GM21381 (cell line): ENCODE measurements around the gene TBC1D26.
"Not testable (repeated sequence)": the region's sequence is repeated elsewhere in the genome, so short reads cannot be mapped to it uniquely, and the experiment has no call there.

Experiments
- ATAC-seq: cut with Tn5 transposase; IDR thresholded peaks from one replicate; pipeline ENCODE4 v1.9.1; 2021; ENCODE audit warnings: mild to moderate bottlenecking, moderate library complexity; ENCODE audit not compliant: unreplicated experiment

TBC1D26 gene

DNA sequence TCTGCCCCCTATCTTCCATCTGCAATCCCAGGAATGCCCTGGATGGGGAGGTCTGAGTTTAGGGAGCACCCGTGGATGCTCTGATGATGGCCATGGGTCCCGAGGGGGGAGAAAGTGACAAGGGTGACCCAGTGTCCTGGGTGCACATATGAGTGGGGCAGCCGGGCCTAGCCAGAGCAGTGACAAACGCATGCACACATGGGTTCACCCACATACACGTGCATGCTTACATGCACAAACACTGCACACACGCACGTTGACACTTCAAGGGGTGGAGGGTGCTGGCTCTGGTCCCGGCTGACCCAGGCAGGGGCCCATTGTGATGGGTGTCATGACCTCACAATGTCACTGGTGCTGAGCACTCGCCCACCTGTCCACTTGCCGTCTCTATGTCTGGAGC lies at the start of gene TBC1D26:
Gene TBC1D26, plus strand, starts transcription at position 384 of the 400 bp plus-strand sequence. CDS start 3,066 bp downstream, outside the sequence.
- ATAC-seq = not testable (repeated sequence)

- ATAC-seq = not testable (repeated sequence)
Measured at GRCh38 chr17:15683135-15683534, 48.9 kb upstream of the TBC1D26 start.

DNA sequence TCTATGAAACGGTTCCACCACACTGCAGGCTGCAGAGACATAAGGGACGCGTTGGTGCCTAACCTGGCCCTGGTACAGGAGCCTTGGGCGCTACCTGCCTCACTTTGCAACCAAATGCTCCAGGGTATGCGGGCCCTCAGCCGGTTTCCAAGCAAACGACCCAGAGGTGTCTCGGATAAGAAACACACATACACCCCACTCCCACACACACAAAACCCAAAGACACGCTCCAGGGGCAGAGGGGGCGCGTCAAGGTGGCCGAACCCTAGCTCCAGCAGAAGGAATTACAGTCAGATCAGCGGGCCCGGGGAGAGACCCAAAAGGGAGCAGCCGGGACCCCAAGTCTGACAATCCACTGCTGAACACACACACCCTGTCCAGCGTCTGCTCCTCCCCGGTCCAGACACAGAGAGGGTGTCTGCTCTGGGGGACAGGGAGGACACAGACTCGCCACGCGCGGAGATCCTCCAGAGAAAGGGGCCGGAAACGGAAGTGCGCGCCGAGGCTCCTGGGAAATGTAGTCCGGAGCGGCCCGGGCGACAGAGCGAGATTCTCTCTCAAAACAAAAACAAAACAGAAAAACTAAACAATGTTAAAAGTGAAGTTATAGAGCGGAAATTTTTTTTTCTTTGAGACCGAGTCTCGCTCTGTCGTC lies 48.1 kb upstream of the TBC1D26 start, which contains the start of gene TRIM16:
Gene TRIM16, minus strand, starts transcription at position 488 of the 655 bp plus-strand sequence. CDS start 32,702 bp downstream, outside the sequence.
- ATAC-seq = peak; percentile 88

DNA sequence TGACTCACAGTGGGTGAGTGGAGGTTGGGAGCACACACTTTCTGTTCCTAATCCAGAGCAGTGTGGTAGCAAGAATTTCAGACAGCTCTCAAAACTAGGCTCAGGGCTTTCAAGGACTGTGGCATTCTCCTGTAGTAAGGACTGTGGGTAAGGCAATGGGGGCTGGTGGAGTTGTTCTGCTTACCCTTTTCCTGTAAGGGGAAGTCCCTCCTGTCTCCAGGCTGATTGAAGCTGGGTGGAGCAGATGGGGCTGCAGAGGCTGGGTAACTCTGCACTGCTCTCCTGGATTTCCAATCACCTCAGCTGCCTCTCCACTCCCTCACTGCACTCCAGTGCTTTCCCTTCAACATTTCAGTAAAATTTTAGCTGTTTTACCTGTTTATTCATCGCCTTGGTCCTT lies 44.6 kb upstream of the TBC1D26 start:
- not testable (repeated sequence) for ATAC-seq

GRCh38 chr17:15698967-15699366 lies 33.1 kb upstream of the TBC1D26 start:
- not testable (repeated sequence) for ATAC-seq

GRCh38 chr17:15699413-15699924 lies 32.6 kb upstream of the TBC1D26 start, which contains the start of gene ZNF286A:
ZNF286A (plus strand) TSS chr17:15699752; CDS start chr17:15700330, 578 bp downstream.
- peak; percentile 96 for ATAC-seq

GRCh38 chr17:15699937-15700336 lies 32.1 kb upstream of the TBC1D26 start:
- ATAC-seq = not testable (repeated sequence)

GRCh38 chr17:15704239-15704638 lies 27.8 kb upstream of the TBC1D26 start:
- ATAC-seq = not testable (repeated sequence)

DNA sequence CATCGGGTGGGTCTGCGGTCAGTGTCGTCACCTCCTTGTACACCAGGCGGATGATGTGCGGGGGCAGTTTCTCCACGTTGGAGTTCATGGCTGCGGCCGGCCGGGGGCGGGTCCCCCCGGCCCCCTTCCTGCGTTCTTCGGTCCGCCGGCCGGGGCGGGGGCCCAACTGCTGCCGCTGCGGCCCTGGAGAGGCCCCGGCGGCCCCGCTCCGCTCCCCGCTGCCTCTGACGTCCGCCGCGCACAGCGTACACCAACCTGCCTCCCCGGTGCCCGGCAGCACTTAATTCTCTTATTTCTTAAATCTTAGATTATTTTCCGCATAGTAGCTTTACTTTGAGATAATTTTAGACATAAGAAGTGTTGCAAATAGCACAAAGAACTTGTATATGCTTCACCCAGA lies 27.3 kb upstream of the TBC1D26 start:
- ATAC-seq = not testable (repeated sequence)

DNA sequence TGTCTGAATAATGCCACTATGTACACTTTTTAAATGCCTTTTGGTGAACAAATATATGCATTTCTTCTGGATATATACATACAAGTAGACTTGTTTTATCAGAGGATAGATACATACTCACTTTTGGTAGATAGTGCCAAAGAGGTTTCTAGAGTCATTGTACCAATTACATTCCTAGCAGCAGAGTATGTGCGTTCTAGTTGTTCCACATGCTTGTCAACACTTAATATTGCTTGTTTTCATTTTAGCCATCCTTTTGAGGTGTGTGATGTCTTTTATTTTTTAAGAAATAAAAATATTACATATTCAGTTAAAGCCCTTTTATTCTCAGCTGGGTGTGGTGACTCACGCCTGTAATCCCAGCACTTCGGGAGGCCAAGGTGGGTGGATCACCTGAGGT lies 23.2 kb upstream of the TBC1D26 start:
- ATAC-seq = not testable (repeated sequence)

- not testable (repeated sequence) for ATAC-seq
Measured at GRCh38 chr17:15716601-15717563, 15.2 kb upstream of the TBC1D26 start.

DNA sequence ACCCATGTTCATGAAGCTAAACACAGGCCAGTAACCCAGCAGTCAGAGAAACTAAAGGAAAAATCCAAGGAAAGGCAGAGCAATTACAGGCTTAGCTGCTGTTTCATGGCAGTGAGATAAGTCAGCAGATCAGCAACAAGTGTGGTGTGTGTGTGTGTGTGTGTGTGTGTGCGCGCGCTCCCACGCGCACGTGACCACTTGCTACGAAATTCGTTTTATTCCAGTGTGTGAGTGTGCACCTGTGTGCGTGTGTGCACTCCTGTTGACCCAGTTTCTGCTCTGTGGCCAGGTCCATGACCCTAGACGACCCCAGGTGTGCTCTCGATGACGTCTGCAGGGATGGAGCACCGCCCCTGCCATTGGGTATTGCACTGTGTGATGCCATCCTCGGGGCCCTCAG lies 1.5 kb upstream of the TBC1D26 start:
- ATAC-seq = not testable (repeated sequence)

DNA sequence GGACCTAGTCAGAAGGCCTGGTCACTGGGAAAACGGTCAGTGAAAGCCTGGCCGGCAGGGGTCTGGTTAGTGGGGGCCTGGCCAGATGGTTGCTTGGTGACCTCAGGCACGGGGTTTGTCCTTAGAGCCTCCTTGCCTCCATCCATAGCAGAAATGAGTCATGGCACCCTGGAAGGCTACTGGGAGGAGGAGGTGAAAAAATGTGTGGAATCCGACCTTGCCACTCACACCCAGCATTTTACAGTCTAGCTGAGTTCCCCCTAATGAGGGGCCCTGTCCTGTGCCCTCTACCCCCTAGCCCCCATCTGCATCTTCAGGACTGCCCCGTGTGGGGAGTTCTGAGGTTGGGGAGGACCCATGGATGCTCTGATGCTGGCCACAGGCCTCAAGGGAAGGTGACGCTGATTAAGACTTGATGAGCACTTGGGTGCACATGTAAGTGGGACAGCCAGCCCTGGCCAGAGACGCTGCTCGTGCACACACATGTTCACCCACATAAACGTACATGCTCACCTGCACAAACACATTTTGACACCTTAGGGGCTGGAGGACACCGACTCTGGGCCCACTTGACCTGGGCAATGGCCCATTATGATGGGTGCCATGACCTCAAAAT lies 1.2 kb downstream of the TBC1D26 start:
- not testable (repeated sequence) for ATAC-seq

DNA sequence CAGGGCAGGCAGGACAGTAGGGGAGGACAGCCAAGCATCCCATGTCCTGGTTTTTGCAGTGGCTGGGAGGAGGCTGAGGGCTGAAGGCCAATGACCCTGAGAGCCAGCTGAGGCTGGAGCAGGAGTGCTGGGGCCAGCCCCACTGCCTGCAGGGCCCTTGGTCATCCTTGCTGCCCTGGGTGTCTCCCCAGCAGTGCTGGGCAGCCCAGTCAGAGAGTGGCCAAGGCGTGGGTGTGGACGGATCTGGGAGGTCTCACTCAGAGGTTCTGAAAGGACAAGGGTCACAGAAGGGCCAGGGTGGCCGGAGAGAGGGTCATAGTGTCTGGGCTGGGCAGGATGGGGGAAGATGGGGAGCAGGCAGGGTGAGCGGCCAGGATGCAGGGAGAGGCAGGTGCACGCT lies 4.5 kb downstream of the TBC1D26 start:
- ATAC-seq = not testable (repeated sequence)

GRCh38 chr17:15738066-15738465 lies 6.0 kb downstream of the TBC1D26 start:
- ATAC-seq = no peak

DNA sequence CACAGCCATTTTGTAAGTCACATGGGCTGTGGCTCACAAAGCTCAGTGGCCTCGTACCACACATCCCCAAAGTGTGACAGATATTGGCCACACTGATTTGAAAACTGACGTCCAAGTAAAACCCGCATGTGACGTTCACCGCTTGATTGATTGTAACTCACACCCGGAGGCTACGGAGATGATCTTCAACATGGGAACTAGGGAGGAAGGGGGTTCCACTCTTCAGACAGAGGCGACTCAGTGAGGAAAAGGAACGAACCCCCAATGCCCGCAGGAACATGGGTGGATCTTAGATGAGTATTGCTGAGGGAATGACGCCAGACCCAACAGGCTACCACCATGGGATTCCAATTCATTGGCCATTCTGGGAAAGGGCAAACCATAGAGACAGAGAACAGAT lies 7.2 kb downstream of the TBC1D26 start:
- ATAC-seq = not testable (repeated sequence)

DNA sequence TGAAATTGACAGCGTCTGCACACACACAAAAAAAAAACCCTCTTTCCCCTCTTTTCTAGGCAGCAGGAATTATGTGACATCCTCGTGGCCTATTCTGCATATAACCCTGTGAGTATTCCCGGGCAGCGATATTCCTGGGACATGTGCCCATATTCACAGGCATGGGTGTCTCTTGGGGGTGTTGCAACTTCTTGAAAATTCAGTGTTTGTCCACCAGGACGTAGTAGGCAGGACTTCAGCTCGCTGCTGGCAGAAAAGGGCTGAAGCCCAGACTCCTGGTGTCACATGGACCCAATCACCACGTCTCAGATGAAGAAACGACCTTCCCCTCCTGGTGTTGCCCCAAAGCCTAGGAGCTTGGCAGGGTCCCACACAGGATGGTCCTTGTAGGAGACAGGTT lies 8.0 kb downstream of the TBC1D26 start:
- ATAC-seq = not testable (repeated sequence)

DNA sequence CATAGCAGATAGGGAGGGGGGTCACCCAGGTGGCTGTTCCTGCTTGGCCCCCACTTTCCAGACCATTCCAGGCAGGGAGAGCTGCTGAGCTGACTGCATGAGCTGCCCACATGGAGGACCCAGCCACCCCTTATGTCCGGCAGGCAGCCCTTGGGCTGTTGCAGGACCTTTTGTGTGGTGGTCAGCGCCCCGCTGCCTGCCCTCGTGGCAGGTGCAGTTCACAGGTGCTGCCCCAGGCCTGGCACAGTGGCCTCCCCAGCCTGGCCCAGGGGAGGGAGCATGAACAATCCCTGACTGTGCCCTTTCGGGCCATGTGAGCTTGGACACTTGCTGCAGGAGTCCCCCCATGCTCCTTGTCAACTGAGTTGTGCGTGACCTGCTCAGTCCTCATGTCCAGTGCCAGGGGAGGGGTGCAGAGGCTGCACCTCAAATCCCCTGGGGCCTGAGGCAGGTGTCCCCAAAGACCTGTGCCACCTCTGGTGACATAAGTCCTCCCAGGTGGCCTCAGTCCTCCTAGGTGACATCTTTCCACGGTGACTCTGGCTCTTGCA lies 8.6 kb downstream of the TBC1D26 start:
- ATAC-seq = no peak

DNA sequence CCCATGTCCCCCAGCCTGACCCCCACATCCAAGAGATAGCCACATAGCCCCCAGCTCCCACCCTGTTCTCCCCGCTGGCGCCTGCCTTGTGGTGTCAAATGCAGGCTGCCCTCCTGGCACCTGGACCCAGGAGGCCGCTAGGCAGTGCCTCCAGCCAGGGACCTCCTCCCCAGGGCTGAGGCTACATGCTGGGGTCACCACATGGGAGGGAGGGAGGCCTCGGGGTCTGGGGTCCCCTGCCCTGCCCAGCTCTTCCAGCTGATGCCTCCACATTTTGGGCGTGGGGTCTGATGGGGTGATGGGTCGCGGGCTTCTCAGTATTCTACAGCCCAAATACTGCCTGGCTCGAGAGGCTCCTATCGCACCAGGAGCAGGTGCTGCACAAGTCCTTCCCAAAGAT lies 9.5 kb downstream of the TBC1D26 start:
- ATAC-seq = no peak

DNA sequence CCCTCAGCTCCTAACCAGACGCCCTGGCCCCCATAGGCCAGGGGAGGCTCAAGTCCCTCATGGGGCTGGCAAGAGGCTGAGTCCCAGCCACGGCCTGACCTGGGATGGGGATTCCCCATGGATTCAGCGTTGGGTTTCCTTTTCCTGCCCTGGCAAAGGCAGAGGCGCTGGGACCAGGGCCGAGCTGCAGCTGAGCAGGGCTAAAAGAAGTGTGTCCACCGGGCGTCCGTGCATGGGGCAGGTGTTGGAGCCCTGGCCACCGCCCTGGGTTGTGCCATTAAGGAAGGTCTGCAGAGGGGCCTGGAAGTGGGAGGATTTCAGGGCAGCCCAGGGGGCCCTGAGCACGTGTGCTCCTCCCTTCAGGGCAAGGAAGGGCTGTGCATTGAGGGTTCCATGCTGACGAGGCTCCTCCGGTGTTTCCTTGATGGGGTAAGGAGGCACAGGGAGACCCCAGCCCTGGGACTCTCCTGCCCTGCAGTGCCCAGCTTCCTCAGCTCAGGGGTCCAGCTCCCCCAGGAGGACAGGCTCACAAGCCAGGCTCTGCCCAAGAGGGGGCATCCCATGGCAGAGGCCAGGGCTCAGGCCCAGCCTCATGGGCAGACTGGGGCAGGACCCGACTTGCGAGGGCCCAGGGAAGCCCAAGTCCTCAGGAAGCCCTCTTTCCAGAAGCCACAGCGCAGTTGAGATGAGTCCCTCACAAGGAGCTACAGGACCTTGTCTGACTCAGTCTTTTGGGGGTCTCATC lies 10.1 kb downstream of the TBC1D26 start:
- ATAC-seq = no peak
